Measurements from ENCODE around the gene IGSF8. TPM values are rescaled to one million over a fixed set of nuclear protein-coding genes. Genes with fewer than 3 reads are reported as not detected.

IGSF8 gene
- total RNA-seq, 1 donor from 2014 or later: 42.8 TPM

DNA sequence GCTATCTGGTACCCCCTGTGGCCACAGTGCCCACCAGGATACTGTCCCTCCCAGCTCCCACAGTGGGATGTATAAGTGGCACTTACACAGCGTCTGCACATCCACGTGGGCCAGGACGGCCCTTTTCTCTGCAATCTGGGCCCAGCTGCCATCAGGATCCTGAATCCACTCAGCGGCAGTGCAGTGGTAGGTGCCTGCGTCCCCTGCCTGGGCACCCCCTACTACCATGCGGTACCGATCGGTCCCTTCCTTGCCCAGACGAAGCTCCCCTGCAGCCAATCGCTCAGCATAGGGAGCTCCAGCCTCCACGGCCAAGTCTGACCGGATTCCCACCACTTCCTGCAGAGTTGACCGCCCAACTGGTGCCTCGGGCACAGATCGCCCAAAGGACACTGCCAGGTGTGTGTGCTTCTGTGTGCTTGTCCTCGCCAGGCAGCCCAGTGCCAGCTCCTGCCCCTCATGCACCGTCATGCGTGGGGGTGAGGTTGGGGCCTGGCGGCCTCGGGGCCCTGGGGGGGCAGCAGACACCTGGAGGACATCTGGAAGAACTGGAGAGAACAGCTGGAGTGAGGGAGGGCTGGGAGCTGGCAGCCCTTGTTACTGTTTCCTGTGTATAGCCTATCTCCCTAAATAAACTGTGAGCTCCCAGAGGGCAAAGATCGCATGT is 4.7 kb downstream of the IGSF8 start:
- no peaks in the 10 kb centered on the region for H3K36me3 ChIP-seq (ENCODE audit: insufficient read depth, low read length)
- Mint-ChIP-seq H3K9me3 (ENCODE audit: unreplicated experiment) (no peaks in the 10 kb centered on the region), H3K4me1 (ENCODE audit: low read depth, unreplicated experiment) (peaks cover 6% of the 10 kb centered on the region), H3K27me3 (ENCODE audit: low read depth, unreplicated experiment) (peaks cover under 1% of the 10 kb centered on the region), H3K4me3 (ENCODE audit: unreplicated experiment) (no peak overlapping the region), H3K36me3 (ENCODE audit: low read depth, unreplicated experiment) (peaks cover 4% of the 10 kb centered on the region), H3K27ac (ENCODE audit: unreplicated experiment) (no peak overlapping the region)
- no peak overlapping the region for H3K4me3 ChIP-seq (ENCODE audit: insufficient read depth, low read depth, low read length)
- TF ChIP-seq, protein P1, sequence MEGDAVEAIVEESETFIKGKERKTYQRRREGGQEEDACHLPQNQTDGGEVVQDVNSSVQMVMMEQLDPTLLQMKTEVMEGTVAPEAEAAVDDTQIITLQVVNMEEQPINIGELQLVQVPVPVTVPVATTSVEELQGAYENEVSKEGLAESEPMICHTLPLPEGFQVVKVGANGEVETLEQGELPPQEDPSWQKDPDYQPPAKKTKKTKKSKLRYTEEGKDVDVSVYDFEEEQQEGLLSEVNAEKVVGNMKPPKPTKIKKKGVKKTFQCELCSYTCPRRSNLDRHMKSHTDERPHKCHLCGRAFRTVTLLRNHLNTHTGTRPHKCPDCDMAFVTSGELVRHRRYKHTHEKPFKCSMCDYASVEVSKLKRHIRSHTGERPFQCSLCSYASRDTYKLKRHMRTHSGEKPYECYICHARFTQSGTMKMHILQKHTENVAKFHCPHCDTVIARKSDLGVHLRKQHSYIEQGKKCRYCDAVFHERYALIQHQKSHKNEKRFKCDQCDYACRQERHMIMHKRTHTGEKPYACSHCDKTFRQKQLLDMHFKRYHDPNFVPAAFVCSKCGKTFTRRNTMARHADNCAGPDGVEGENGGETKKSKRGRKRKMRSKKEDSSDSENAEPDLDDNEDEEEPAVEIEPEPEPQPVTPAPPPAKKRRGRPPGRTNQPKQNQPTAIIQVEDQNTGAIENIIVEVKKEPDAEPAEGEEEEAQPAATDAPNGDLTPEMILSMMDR (IDR thresholded peaks at IDR 0.05; ENCODE audit: insufficient read depth, low read depth, low read length): no peak
- TF ChIP-seq EZH2 (IDR thresholded peaks at IDR 0.05; ENCODE audit: insufficient read depth, low read length): no peak
- H4K20me1 ChIP-seq (ENCODE audit: insufficient read depth, low read length): peaks cover 6% of the 10 kb centered on the region
- H3K27me3 ChIP-seq (ENCODE audit: insufficient read depth, low read length): no peaks in the 10 kb centered on the region
- FAIRE-seq: no peak
- peaks cover 7% of the 10 kb centered on the region for H3K4me1 ChIP-seq (ENCODE audit: insufficient read depth, low read length)
- H3K79me2 ChIP-seq (ENCODE audit: insufficient read depth, low read length): no peaks in the 10 kb centered on the region
- no peak for DNase-seq (ENCODE audit: low read depth)
- H3K9ac ChIP-seq (ENCODE audit: low read length): no peak overlapping the region
- no peaks in the 10 kb centered on the region for H3K9me3 ChIP-seq (ENCODE audit: insufficient read depth, low read depth, low read length)
- H3K4me2 ChIP-seq (ENCODE audit: low read length): no peak overlapping the region
- no peak overlapping the region for H2AFZ ChIP-seq (ENCODE audit: low read depth, low read length)
- no peak overlapping the region for H3K27ac ChIP-seq (ENCODE audit: low read depth, low read length)

DNA sequence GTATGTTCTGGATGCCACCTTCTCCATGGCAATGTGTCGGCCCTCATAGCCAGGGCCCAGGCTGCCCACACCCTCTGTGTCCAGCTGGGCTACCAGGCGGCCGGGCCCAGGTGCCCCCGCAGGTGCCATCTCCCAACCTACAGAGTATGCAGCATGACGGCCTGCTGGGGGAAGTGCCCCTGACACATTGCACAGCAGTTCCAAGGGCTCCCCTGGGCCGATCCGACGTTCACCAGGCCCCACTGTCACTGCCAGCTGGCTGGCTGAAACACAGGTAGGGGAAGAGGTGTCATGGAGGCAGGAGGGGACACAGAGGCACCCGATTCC is 5.4 kb downstream of the IGSF8 start:
- Histone ChIP-seq H3K27me3 (ENCODE audit: insufficient read depth, low read length) (no peaks in the 10 kb centered on the region), H3K4me3 (ENCODE audit: insufficient read depth, low read depth, low read length) (no peak overlapping the region), H3K9ac (ENCODE audit: low read length) (no peak overlapping the region), H3K36me3 (ENCODE audit: insufficient read depth, low read length) (no peaks in the 10 kb centered on the region), H3K79me2 (ENCODE audit: insufficient read depth, low read length) (no peaks in the 10 kb centered on the region), H3K9me3 (ENCODE audit: insufficient read depth, low read depth, low read length) (no peaks in the 10 kb centered on the region), H4K20me1 (ENCODE audit: insufficient read depth, low read length) (peaks cover 6% of the 10 kb centered on the region), H3K27ac (ENCODE audit: low read depth, low read length) (no peak overlapping the region), H2AFZ (ENCODE audit: low read depth, low read length) (no peak overlapping the region), H3K4me2 (ENCODE audit: low read length) (no peak overlapping the region), H3K4me1 (ENCODE audit: insufficient read depth, low read length) (peaks cover 5% of the 10 kb centered on the region)
- H3K27ac Mint-ChIP-seq (ENCODE audit: unreplicated experiment): no peak overlapping the region
- no peak overlapping the region for H3K4me3 Mint-ChIP-seq (ENCODE audit: unreplicated experiment)
- TF ChIP-seq, protein P1 (IDR thresholded peaks at IDR 0.05; ENCODE audit: insufficient read depth, low read depth, low read length): no peak
- TF ChIP-seq EZH2 (IDR thresholded peaks at IDR 0.05; ENCODE audit: insufficient read depth, low read length): no peak
- FAIRE-seq: no peak
- DNase-seq (ENCODE audit: low read depth): no peak
- peaks cover 8% of the 10 kb centered on the region for H3K36me3 Mint-ChIP-seq (ENCODE audit: low read depth, unreplicated experiment)
- H3K9me3 Mint-ChIP-seq (ENCODE audit: unreplicated experiment): no peaks in the 10 kb centered on the region
- H3K27me3 Mint-ChIP-seq (ENCODE audit: low read depth, unreplicated experiment): peaks cover 6% of the 10 kb centered on the region
- H3K4me1 Mint-ChIP-seq (ENCODE audit: low read depth, unreplicated experiment): peaks cover 6% of the 10 kb centered on the region

DNA sequence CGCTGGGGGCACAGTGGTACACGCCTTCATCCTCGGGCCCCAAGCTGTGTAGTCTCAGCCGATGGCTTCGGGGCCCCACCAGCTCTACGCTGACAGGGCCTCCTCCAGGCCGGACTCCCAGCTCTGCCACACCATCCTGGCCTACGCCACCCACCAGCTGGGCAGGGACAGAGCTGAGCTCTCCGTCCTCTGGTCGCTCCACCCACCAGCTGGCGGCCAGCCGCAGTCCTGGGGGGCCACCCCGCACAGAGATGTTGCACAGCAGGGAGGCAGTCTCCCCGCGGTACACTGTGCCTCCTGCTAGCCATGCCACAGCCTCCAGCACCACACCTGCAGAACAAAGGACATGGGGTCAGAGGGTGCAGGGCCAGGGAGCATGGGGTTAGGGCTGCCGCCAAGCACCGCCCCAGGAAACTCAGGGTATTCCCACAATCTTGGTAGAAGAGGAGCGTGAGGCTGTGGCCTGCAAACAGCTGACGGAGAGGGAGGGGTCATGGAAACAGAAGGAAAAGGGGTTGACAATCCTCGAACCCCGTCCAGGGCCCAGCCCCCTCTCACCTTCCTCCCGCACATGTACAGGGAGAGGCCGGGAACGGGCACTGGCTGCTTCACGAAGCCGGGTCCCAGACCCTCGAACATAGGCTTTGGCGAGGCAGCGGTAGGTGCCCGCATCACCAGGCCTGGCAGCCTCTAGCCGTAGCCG is 5.9 kb downstream of the IGSF8 start:
- Histone ChIP-seq H3K79me2 (ENCODE audit: insufficient read depth, low read length) (no peaks in the 10 kb centered on the region), H3K9ac (ENCODE audit: low read length) (no peak overlapping the region), H3K36me3 (ENCODE audit: insufficient read depth, low read length) (no peaks in the 10 kb centered on the region), H2AFZ (ENCODE audit: low read depth, low read length) (no peak overlapping the region), H3K4me3 (ENCODE audit: insufficient read depth, low read depth, low read length) (no peak overlapping the region), H3K27ac (ENCODE audit: low read depth, low read length) (no peak overlapping the region), H3K27me3 (ENCODE audit: insufficient read depth, low read length) (no peaks in the 10 kb centered on the region), H3K4me2 (ENCODE audit: low read length) (no peak overlapping the region), H3K9me3 (ENCODE audit: insufficient read depth, low read depth, low read length) (no peaks in the 10 kb centered on the region), H3K4me1 (ENCODE audit: insufficient read depth, low read length) (no peaks in the 10 kb centered on the region), H4K20me1 (ENCODE audit: insufficient read depth, low read length) (peaks cover 5% of the 10 kb centered on the region)
- Mint-ChIP-seq H3K4me3 (ENCODE audit: unreplicated experiment) (no peak overlapping the region), H3K4me1 (ENCODE audit: low read depth, unreplicated experiment) (peaks cover 5% of the 10 kb centered on the region), H3K27me3 (ENCODE audit: low read depth, unreplicated experiment) (peaks cover 9% of the 10 kb centered on the region), H3K36me3 (ENCODE audit: low read depth, unreplicated experiment) (peaks cover 10% of the 10 kb centered on the region), H3K9me3 (ENCODE audit: unreplicated experiment) (no peaks in the 10 kb centered on the region), H3K27ac (ENCODE audit: unreplicated experiment) (no peak overlapping the region)
- no peak for TF ChIP-seq EZH2 (IDR thresholded peaks at IDR 0.05; ENCODE audit: insufficient read depth, low read length)
- TF ChIP-seq, protein P1 (IDR thresholded peaks at IDR 0.05; ENCODE audit: insufficient read depth, low read depth, low read length): no peak
- FAIRE-seq (no peak), DNase-seq (ENCODE audit: low read depth) (no peak)
